Kidney epithelial cell (primary cell): ENCODE data around the gene FBXL15. TPM values are rescaled to one million over a fixed set of nuclear protein-coding genes. Genes with fewer than 3 reads are reported as not detected.

Source experiments
- DNase-seq: peaks from one replicate; pipeline ENCODE4 v3.0.0-alpha.2; 2010; ENCODE audit warnings: low read depth
- H3K27me3 ChIP-seq: 2 replicates; pipeline ENCODE4 v1.6.0; 2011; ENCODE audit warnings: low read length; ENCODE audit not compliant: control insufficient read depth, insufficient read depth
- H3K36me3 ChIP-seq: 2 replicates; pipeline ENCODE4 v1.5.1; 2011; ENCODE audit warnings: low read length; ENCODE audit not compliant: control insufficient read depth, insufficient read depth
- H3K4me3 ChIP-seq: 2 replicates; pipeline ENCODE4 v1.5.1; 2011; ENCODE audit warnings: low read depth, mild to moderate bottlenecking, control low read depth, low read length
- total RNA-seq: library from RNA; depleted of rRNA; stranded (reverse); fragments of >200 nt; gene quantifications from 2 replicates; pipeline ENCODE4 v1.2.3, GENCODE V29; 2015
- TF ChIP-seq, protein P1 (sequence below): IDR thresholded peaks from 2 replicates; pipeline ENCODE4 v1.5.1; 2011; ENCODE audit warnings: mild to moderate bottlenecking, moderate library complexity, low read length, control low read depth, inconsistent platforms; ENCODE audit not compliant: insufficient read depth, poor library complexity, severe bottlenecking

FBXL15 gene
- total RNA-seq, 1 donor from 2014 or later: 20.6 TPM

DNA sequence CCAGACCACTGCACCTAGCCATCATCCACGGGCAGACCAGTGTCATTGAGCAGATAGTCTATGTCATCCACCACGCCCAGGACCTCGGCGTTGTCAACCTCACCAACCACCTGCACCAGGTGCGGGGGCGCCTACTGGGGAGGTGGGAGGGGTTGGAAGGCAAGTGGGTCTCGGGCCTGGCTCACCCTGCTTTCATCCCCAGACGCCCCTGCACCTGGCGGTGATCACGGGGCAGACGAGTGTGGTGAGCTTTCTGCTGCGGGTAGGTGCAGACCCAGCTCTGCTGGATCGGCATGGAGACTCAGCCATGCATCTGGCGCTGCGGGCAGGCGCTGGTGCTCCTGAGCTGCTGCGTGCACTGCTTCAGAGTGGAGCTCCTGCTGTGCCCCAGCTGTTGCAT is 20.6 kb upstream of the FBXL15 start:
- H3K36me3 ChIP-seq: peaks cover 1% of the 10 kb centered on the region
- TF ChIP-seq, protein P1, sequence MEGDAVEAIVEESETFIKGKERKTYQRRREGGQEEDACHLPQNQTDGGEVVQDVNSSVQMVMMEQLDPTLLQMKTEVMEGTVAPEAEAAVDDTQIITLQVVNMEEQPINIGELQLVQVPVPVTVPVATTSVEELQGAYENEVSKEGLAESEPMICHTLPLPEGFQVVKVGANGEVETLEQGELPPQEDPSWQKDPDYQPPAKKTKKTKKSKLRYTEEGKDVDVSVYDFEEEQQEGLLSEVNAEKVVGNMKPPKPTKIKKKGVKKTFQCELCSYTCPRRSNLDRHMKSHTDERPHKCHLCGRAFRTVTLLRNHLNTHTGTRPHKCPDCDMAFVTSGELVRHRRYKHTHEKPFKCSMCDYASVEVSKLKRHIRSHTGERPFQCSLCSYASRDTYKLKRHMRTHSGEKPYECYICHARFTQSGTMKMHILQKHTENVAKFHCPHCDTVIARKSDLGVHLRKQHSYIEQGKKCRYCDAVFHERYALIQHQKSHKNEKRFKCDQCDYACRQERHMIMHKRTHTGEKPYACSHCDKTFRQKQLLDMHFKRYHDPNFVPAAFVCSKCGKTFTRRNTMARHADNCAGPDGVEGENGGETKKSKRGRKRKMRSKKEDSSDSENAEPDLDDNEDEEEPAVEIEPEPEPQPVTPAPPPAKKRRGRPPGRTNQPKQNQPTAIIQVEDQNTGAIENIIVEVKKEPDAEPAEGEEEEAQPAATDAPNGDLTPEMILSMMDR: no peak

DNA sequence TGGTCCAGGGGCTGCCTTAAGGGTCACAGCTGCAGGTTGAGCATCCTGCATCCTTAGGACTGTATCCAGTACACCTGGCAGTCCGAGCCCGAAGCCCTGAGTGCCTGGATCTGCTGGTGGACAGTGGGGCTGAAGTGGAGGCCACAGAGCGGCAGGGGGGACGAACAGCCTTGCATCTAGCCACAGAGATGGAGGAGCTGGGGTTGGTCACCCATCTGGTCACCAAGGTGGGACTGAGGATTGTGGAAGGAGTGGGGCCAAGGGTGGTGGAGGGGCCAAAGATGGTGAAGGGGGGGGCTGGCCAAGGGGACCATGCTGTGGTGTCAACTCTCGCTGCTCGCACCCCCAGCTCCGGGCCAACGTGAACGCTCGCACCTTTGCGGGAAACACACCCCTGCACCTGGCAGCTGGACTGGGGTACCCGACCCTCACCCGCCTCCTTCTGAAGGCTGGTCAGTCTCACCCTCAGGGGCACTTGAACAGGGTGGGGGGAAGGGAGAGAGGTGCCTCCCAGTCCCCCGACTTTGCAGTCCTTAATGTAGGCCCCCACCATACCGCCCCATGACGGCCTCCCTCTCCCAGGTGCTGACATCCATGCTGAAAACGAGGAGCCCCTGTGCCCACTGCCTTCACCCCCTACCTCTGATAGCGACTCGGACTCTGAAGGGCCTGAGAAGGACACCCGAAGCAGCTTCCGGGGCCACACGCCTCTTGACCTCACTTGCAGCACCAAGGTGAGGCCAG is 19.9 kb upstream of the FBXL15 start:
- Histone ChIP-seq H3K36me3 (peaks cover 1% of the 10 kb centered on the region), H3K27me3 (no peaks in the 10 kb centered on the region), H3K4me3 (no peak overlapping the region)
- no peak for DNase-seq
- TF ChIP-seq, protein P1: no peak

More for the DNA sequence above, 20.6 kb upstream of the FBXL15 start:
- Histone ChIP-seq H3K27me3 (no peaks in the 10 kb centered on the region), H3K4me3 (no peak overlapping the region)
- DNase-seq: no peak

DNA sequence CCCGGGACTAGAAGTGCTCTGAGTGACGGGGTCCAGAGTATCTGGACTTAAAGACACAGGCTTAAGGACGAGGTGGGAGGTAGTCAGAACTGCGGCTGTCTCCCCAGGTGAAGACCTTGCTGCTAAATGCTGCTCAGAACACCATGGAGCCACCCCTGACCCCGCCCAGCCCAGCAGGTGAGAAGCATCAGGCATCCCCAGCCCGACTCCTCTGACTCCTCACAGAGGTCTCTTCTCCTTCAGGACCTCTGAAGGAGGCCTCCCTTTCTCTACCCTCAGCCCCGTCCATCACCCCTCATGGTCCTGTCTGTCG is 19.3 kb upstream of the FBXL15 start:
- DNase-seq: no peak
- TF ChIP-seq, protein P1: no peak
- no peaks in the 10 kb centered on the region for H3K27me3 ChIP-seq
- H3K4me3 ChIP-seq: no peak overlapping the region
- peaks cover 1% of the 10 kb centered on the region for H3K36me3 ChIP-seq

DNA sequence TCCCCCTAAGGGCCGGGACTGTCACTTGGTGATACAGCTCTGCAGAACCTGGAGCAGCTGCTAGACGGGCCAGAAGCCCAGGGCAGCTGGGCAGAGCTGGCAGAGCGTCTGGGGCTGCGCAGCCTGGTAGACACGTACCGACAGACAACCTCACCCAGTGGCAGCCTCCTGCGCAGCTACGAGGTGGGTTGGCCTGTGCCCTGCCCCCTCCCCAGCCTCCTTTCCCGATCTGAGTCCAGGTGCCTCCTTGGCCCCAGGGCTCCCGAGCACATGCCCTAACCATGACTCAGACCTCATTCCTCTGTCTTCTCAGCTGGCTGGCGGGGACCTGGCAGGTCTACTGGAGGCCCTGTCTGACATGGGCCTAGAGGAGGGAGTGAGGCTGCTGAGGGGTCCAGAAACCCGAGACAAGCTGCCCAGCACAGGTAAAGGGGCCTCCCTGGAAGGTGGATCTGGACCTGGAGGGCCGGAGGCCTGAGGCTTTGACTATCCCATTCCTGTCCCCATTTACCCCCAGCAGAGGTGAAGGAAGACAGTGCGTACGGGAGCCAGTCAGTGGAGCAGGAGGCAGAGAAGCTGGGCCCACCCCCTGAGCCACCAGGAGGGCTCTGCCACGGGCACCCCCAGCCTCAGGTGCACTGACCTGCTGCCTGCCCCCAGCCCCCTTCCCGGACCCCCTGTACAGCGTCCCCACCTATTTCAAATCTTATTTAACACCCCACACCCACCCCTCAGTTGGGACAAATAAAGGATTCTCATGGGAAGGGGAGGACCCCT is 18.7 kb upstream of the FBXL15 start:
- H3K27me3 ChIP-seq: no peaks in the 10 kb centered on the region
- H3K36me3 ChIP-seq: peaks cover 1% of the 10 kb centered on the region
- H3K4me3 ChIP-seq: no peak overlapping the region
- no peak for DNase-seq
- TF ChIP-seq, protein P1: no peak

DNA sequence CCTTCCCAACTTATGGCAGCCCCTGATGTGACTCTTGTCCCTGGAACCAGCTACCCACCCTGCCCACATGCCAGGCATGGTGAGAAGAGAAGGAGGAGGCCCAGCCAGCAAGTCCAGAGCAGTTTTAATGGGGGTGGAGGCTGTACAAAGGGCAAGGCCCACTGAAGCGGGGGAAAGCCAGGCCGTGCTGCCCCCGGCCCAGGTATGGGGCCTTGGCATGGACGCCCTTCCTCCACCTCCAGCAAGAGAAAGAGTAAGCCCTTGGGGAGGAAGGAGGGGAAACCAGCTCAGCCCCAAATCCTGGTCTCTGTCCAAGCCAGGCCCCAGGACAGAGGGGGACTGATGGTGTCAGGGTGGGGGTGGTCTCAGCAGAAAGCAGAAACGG is 18.1 kb upstream of the FBXL15 start:
- Histone ChIP-seq H3K36me3 (peaks cover 1% of the 10 kb centered on the region), H3K27me3 (peaks cover under 1% of the 10 kb centered on the region), H3K4me3 (no peak overlapping the region)
- TF ChIP-seq, protein P1: no peak
- DNase-seq: no peak
